Adrenal gland (tissue), 12 donors: Measurements from ENCODE around the gene OR2T3. TPM values are rescaled to one million over a fixed set of nuclear protein-coding genes. Genes with fewer than 3 reads are reported as not detected.
"Not testable (repeated sequence)": the region's sequence is repeated elsewhere in the genome, so short reads cannot be mapped to it uniquely, and the experiment has no call there.

Experiments used
- DNase-seq, 7 donors: peaks; one replicate each; pipeline ENCODE4 v3.0.0-alpha.2; 2019 to 2020
- H3K27ac ChIP-seq, 5 donors: fragments of 200-600 bp; sonication (generic) in 4 of 5; 1 replicate in 3 of 5; 2 replicates in 2 of 5; pipeline versions ENCODE4 v1.5.1 to v1.8.0; 2016 to 2020; ENCODE audit warnings: mild to moderate bottlenecking in 1 of 5
- H3K27me3 ChIP-seq: fragments of 200-600 bp; 2 replicates; pipeline ENCODE4 v1.8.0; 2021
- H3K36me3 ChIP-seq, 2 donors: fragments of 200-600 bp; replicated peaks in 1 of 2; 1 replicate in 1 of 2; 2 replicates in 1 of 2; pipeline versions ENCODE4 v1.5.1 to v1.8.0; 2018 to 2022
- H3K4me1 ChIP-seq, 2 donors: fragments of 200-600 bp; replicated peaks in 1 of 2; 1 replicate in 1 of 2; 2 replicates in 1 of 2; pipeline versions ENCODE4 v1.5.1 to v1.8.0; 2018 to 2021
- H3K4me3 ChIP-seq, 4 donors: fragments of 200-600 bp; sonication (generic) in 3 of 4; one replicate each; pipeline ENCODE4 v1.5.1; 2016 to 2018
- H3K9me3 ChIP-seq, 3 donors: fragments of 200-600 bp; sonication (generic) in 1 of 3; replicated peaks in 1 of 3; 1 replicate in 2 of 3; 2 replicates in 1 of 3; pipeline versions ENCODE4 v1.5.1 to v1.8.0; 2016 to 2021
- POLR2A ChIP-seq, 2 donors: fragments of 450-650 bp; IDR thresholded peaks; one replicate each; pipeline ENCODE4 v1.6.1; 2017; ENCODE audit warnings: antibody characterized with exemption in 2 of 2, mild to moderate bottlenecking in 2 of 2, moderate library complexity in 1 of 2
- WGBS, 4 donors: extraction: QIAGEN DNeasy Blood & Tissue Kit in 2 of 4; methylation state at CpG; one replicate each; pipeline versions ENCODE4 v1.1.5 to v1.1.7; 2013 to 2017; 5-methylcytosine and 5-hydroxymethylcytosine counted together
- intact Hi-C, 2 donors: fragments of 100-400 bp; cut with DNase I; formaldehyde crosslinking; loops; one replicate each; pipeline versions ENCODE4 v1.14.1 to v1.15.0; 2022 to 2023
- polyA plus RNA-seq, 3 donors: library from polyadenylated mRNA; stranded (reverse); fragments of 200-250 nt in 2 of 3; fragments of 350-450 nt in 1 of 3; fragmentation: Illumina TruSeq in 1 of 3; extraction: RNeasy Lipid Tissue Mini Kit (QIAGEN cat#74804) in 1 of 3; gene quantifications; one replicate each; pipeline ENCODE4 v1.2.3, GENCODE V29; 2013 to 2014
- total RNA-seq, 9 donors: library from RNA; depleted of rRNA in 4 of 9; stranded (reverse); fragments of >200 nt in 4 of 9; fragments of 120-200 nt in 1 of 9; fragmentation: NEBNext Ultra II Directional in 1 of 9; extraction: Animal tissue kit (Norgen Biotek cat#: 25700) in 1 of 9; gene quantifications; one replicate each; pipeline versions ENCODE4 v1.1.0 to v1.2.4, GENCODE V29; 2013 to 2023
- TF ChIP-seq, protein P1 (sequence below), 6 experiments: fragments of 450-650 bp in 4 of 6; fragments of 200-600 bp in 2 of 6; sonication (generic) in 1 of 6; IDR thresholded peaks; 1 replicate in 5 of 6; 2 replicates in 1 of 6; pipeline versions ENCODE4 v1.5.1 to v1.8.0; 2016 to 2021; ENCODE audit warnings: antibody characterized with exemption in 6 of 6, mild to moderate bottlenecking in 2 of 6, moderate library complexity in 1 of 6
- donor health status: healthy with polysubstance abuse.
- donor health status: Bipolar disorder and iron deficiency.
- donor health status: DM: yes; HTN: yes; CAD: no.
- donor health status: DM: no; HTN: no; CAD: no.
- donor health status: DM: no; HTN: no; CAD: no.
- donor health status: DM: yes; HTN: yes; CAD: no.

OR2T3 gene
- total and polyA plus RNA-seq, 12 donors, result not detected

DNA sequence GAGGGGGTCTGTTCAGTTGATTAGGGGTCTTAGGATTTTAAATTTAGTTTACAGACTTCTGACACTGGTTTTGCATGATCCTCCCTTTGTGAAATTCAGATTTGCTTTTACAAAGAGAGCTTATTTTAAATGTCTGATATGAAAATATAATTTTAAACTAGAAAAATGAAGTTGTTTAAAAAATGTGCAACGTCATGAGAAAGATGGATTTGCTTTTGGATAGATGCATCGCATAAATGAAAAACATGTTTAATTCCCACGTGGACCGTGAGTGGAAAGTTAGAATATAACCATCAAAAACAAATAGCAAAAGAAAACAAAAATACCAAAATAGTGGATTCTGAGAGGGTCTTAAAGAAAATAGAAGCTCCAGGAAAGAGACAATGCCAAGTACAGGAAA, 2.0 kb upstream of the OR2T3 start:
- H3K27ac ChIP-seq, result no peak overlapping the region
- DNase-seq, result no peak
- H3K36me3 ChIP-seq, result no peaks in the 10 kb centered on the region
- H3K27me3 ChIP-seq, result no peaks in the 10 kb centered on the region
- intact Hi-C loops, result no loop called here
- TF ChIP-seq, protein P1, sequence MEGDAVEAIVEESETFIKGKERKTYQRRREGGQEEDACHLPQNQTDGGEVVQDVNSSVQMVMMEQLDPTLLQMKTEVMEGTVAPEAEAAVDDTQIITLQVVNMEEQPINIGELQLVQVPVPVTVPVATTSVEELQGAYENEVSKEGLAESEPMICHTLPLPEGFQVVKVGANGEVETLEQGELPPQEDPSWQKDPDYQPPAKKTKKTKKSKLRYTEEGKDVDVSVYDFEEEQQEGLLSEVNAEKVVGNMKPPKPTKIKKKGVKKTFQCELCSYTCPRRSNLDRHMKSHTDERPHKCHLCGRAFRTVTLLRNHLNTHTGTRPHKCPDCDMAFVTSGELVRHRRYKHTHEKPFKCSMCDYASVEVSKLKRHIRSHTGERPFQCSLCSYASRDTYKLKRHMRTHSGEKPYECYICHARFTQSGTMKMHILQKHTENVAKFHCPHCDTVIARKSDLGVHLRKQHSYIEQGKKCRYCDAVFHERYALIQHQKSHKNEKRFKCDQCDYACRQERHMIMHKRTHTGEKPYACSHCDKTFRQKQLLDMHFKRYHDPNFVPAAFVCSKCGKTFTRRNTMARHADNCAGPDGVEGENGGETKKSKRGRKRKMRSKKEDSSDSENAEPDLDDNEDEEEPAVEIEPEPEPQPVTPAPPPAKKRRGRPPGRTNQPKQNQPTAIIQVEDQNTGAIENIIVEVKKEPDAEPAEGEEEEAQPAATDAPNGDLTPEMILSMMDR (IDR thresholded peaks at IDR 0.05), result no peak
- TF ChIP-seq POLR2A (IDR thresholded peaks at IDR 0.05), result no peak
- H3K9me3 ChIP-seq, result no peaks in the 10 kb centered on the region
- 76 to 84% (median 78%) methylated on average over 4 of the region's 4 CpGs for WGBS, 4 donors
- no peaks in the 10 kb centered on the region for H3K4me1 ChIP-seq
- no peak overlapping the region for H3K4me3 ChIP-seq

GRCh38 chr1:248472111-248472510, 1.0 kb upstream of the OR2T3 start:
- 50 to 63% (median 58%) methylated on average over 2 of the region's 2 CpGs for WGBS, 4 donors
- H3K27ac ChIP-seq, H3K27me3 ChIP-seq, intact Hi-C loops, DNase-seq, H3K4me3 ChIP-seq, H3K9me3 ChIP-seq, H3K4me1 ChIP-seq, H3K36me3 ChIP-seq: not testable (repeated sequence)

GRCh38 chr1:248475660-248476059, 2.5 kb downstream of the OR2T3 start:
- H3K4me3 ChIP-seq, H3K27ac ChIP-seq, H3K27me3 ChIP-seq, DNase-seq, H3K4me1 ChIP-seq, H3K9me3 ChIP-seq, H3K36me3 ChIP-seq, intact Hi-C loops: not testable (repeated sequence)
- WGBS, 4 donors, result no CpG with 5 or more reads among the region's 1 CpG

GRCh38 chr1:248481686-248482579, 8.8 kb downstream of the OR2T3 start:
- H3K27ac ChIP-seq, result not testable (repeated sequence)
- WGBS, 4 donors, result 57 to 66% (median 59%) methylated on average over 13 of the region's 13 CpGs

GRCh38 chr1:248488289-248488688, 15.1 kb downstream of the OR2T3 start, which contains the start of gene OR2T5:
Gene OR2T5, plus strand, starts transcription at chr1:248488589. Its CDS starts 0 bp downstream, at chr1:248488589.
- DNase-seq, H3K9me3 ChIP-seq, H3K27me3 ChIP-seq, H3K36me3 ChIP-seq, intact Hi-C loops, H3K4me1 ChIP-seq, H3K27ac ChIP-seq, H3K4me3 ChIP-seq: not testable (repeated sequence)
- WGBS, 4 donors, result 71 to 82% (median 74%) methylated on average over 4 to 5 of the region's 6 CpGs; no CpG with 5 or more reads in 1 of the 4 donors

More at GRCh38 chr1:248481686-248482579, 8.8 kb downstream of the OR2T3 start:
- H3K4me3 ChIP-seq, DNase-seq, H3K9me3 ChIP-seq, intact Hi-C loops, H3K27me3 ChIP-seq, H3K4me1 ChIP-seq, H3K36me3 ChIP-seq: not testable (repeated sequence)

DNA sequence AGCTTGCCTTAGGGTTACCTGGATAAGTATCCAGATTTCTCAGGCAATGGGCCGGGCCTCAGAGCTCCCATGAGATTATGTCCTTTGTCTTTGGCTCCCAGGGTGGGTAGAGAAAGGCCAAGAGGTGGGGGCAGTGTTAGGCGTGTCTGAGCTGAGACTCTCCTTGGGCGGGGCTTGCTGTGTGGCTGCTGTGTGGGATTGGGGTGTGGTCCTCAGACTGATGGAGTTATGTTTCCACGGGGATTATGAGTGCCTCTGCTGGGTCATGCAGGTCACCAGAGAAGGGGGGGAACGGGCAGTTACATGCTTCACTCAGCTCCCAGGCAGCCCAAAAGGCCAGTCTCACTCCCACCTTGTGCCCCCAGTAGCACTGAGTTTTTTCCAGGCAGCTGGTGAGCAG, 23.5 kb downstream of the OR2T3 start:
- H3K27ac ChIP-seq, intact Hi-C loops, H3K4me3 ChIP-seq, H3K36me3 ChIP-seq, H3K9me3 ChIP-seq, H3K4me1 ChIP-seq, DNase-seq, H3K27me3 ChIP-seq: not testable (repeated sequence)
- no CpG with 5 or more reads among the region's 5 CpGs for WGBS, 4 donors

DNA sequence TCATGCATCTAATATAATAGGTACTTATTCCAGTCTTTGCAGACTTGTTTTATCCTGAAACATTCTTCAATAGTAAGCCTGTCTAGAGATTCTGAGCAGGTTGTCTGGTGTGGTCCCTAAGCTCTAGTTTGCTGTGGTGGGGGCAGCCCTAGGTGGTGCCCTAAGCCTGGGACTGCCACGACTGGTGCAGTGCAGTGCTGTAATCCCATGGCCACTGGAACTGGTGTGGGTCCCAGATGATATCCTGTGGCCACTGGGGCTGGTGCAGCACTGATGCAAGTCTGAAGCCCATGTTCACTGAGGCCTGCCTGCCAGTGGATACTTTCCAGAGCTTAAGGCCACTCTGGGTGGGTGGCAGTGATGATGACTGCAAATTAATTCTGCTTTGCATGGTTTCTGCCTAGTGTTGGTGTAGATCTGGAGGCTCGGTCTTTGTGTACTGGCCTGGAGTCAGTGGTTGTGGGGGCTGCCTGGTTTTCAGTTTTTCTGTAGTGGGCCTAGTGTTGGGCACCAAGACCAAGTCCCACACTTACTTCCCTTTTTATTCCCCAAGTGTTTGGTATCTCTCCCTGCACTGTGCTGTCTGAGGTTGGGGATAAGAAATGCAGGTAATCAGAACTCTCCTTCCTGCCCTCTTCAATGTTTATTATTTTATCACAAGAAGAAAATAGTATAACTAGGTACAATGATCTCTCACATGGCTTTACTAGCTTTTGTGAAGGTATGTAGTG, 27.3 kb downstream of the OR2T3 start:
- intact Hi-C loops, H3K36me3 ChIP-seq, H3K4me3 ChIP-seq, H3K27ac ChIP-seq, H3K4me1 ChIP-seq, H3K9me3 ChIP-seq, H3K27me3 ChIP-seq, DNase-seq: not testable (repeated sequence)
- 71 to 82% (median 76%) methylated on average over 1 of the region's 2 CpGs; no CpG with 5 or more reads in 1 of the 4 donors for WGBS, 4 donors

DNA sequence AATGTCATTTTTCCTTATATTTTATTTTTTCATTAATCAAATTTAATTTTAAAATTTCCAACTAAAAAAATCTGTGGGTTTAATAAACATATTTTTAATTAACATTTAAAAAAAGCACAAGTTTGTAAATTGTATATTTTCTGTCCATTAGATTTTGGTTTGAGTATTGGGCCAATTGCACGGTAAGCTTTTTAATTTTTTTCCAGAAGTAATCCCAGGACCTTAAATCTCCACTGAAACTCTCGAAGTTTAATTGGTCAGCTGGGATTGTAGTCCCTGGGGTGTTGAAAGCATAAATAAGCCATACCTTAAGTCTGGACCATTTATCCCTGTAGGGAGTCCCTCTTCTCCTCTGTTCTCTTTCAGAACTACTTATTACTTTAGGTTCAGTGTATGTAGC, 34.6 kb downstream of the OR2T3 start, which contains the start of gene OR2G6:
Gene OR2G6 (plus strand): TSS at position 301 of the 400 bp plus-strand sequence. CDS start 13,574 bp downstream, outside the sequence.
- intact Hi-C loops, result not testable (repeated sequence)
- no CpG with 5 or more reads among the region's 2 CpGs for WGBS, 4 donors

GRCh38 chr1:248510217-248510616, 37.1 kb downstream of the OR2T3 start:
- H3K4me3 ChIP-seq, H3K36me3 ChIP-seq, DNase-seq, H3K27me3 ChIP-seq, intact Hi-C loops, H3K9me3 ChIP-seq, H3K4me1 ChIP-seq, H3K27ac ChIP-seq: not testable (repeated sequence)

More for the DNA sequence above, 34.6 kb downstream of the OR2T3 start, which contains the start of gene OR2G6:
- DNase-seq, H3K36me3 ChIP-seq, H3K4me3 ChIP-seq, H3K27ac ChIP-seq, H3K27me3 ChIP-seq, H3K4me1 ChIP-seq, H3K9me3 ChIP-seq: not testable (repeated sequence)
